Spleen (tissue), 7 donors: ENCODE results near the gene INHBB.

Source experiments
- POLR2A ChIP-seq, 3 donors: fragments of 450-650 bp; IDR thresholded peaks; one replicate each; pipeline ENCODE4 v1.5.1; 2017; ENCODE audit warnings: antibody characterized with exemption in 3 of 3, mild to moderate bottlenecking in 1 of 3
- POLR2AphosphoS5 ChIP-seq, 3 donors: sonication (generic); formaldehyde crosslinking; IDR thresholded peaks; one replicate each; pipeline ENCODE4 v1.5.1; 2017; ENCODE audit warnings: antibody characterized with exemption in 3 of 3
- TF ChIP-seq, protein P1 (sequence below), 11 experiments: fragments of 200-600 bp in 7 of 11; fragments of 450-650 bp in 4 of 11; sonication (generic) in 4 of 11; IDR thresholded peaks in 8 of 11; conservative IDR thresholded peaks in 3 of 11; 1 replicate in 7 of 11; 2 replicates in 4 of 11; pipeline versions ENCODE4 v1.4.0 to v1.8.0; 2016 to 2021; ENCODE audit warnings: antibody characterized with exemption in 11 of 11, inconsistent platforms in 4 of 11, mild to moderate bottlenecking in 1 of 11
- donor health status: DM: no; HTN: no; CAD: no; lungs with moderate emphysema.
- donor health status: DM: no; HTN: no; CAD: no.
- donor health status: DM: no; HTN: no; CAD: no.

DNA sequence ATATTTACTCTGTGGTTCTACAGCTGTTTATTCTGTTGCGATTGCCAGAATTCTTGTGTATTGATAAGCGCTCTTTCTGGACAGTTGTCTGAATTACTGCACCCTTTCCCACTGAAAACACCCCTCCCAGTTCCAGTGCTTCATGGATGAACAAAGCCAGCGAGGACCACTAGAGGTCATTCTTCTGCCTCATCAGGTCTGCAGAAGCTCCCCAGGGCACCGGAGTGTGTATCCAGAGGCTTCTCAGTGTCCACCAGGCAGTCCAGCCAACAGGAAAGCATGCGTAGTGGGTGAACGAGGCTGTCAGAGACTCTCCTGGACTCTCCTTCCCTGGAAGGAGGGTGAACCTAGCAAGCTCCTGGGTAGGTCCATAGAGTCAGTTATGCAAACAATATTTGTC is 40.6 kb upstream of the INHBB start:
- TF ChIP-seq POLR2AphosphoS5 (IDR thresholded peaks at IDR 0.05) = no peak
- TF ChIP-seq POLR2A (IDR thresholded peaks at IDR 0.05) = no peak
- TF ChIP-seq, protein P1, sequence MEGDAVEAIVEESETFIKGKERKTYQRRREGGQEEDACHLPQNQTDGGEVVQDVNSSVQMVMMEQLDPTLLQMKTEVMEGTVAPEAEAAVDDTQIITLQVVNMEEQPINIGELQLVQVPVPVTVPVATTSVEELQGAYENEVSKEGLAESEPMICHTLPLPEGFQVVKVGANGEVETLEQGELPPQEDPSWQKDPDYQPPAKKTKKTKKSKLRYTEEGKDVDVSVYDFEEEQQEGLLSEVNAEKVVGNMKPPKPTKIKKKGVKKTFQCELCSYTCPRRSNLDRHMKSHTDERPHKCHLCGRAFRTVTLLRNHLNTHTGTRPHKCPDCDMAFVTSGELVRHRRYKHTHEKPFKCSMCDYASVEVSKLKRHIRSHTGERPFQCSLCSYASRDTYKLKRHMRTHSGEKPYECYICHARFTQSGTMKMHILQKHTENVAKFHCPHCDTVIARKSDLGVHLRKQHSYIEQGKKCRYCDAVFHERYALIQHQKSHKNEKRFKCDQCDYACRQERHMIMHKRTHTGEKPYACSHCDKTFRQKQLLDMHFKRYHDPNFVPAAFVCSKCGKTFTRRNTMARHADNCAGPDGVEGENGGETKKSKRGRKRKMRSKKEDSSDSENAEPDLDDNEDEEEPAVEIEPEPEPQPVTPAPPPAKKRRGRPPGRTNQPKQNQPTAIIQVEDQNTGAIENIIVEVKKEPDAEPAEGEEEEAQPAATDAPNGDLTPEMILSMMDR (IDR thresholded peaks at IDR 0.05 in 8 of 11, conservative IDR thresholded peaks at IDR 0.05 in 3 of 11) = no peak
